Measurements from ENCODE around the gene SNIP1. TPM values are rescaled to one million over a fixed set of nuclear protein-coding genes. Genes with fewer than 3 reads are reported as not detected.
"Not testable (repeated sequence)": the region's sequence is repeated elsewhere in the genome, so short reads cannot be mapped to it uniquely, and the experiment has no call there.

The SNIP1 gene
- total RNA-seq, 1 donor from 2014 or later, result 18.2 TPM

DNA sequence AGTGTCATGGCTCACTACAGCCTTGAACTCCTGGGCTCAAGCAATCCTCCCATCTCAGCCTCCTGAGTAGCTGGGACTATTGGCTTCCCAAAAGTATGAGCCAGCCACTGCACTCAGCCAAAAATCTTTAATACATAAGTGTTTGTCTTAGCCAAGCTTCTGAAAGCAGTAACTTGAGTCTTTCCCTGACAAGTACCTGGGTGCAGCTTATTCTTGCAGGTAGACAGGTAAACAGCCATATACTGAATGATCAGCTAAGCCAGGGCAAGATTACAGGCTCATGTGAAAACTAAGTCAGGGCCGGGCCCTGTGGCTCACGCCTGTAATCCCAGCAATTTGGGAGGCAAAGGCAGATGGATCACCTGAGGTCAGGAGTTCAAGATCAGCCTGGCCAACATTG lies 47.4 kb downstream of the SNIP1 start:
- Mint-ChIP-seq H3K9me3 (no peaks in the 10 kb centered on the region), H3K27ac (no peak overlapping the region), H3K27me3 (no peaks in the 10 kb centered on the region), H3K4me1 (ENCODE audit: unreplicated experiment) (no peaks in the 10 kb centered on the region), H3K36me3 (peaks cover 17% of the 10 kb centered on the region), H3K4me3 (no peak overlapping the region)
- no peak for DNase-seq (ENCODE audit: extremely low spot score, unreplicated experiment)
- TF ChIP-seq, protein P1, sequence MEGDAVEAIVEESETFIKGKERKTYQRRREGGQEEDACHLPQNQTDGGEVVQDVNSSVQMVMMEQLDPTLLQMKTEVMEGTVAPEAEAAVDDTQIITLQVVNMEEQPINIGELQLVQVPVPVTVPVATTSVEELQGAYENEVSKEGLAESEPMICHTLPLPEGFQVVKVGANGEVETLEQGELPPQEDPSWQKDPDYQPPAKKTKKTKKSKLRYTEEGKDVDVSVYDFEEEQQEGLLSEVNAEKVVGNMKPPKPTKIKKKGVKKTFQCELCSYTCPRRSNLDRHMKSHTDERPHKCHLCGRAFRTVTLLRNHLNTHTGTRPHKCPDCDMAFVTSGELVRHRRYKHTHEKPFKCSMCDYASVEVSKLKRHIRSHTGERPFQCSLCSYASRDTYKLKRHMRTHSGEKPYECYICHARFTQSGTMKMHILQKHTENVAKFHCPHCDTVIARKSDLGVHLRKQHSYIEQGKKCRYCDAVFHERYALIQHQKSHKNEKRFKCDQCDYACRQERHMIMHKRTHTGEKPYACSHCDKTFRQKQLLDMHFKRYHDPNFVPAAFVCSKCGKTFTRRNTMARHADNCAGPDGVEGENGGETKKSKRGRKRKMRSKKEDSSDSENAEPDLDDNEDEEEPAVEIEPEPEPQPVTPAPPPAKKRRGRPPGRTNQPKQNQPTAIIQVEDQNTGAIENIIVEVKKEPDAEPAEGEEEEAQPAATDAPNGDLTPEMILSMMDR (conservative IDR thresholded peaks at IDR 0.05), result no peak

DNA sequence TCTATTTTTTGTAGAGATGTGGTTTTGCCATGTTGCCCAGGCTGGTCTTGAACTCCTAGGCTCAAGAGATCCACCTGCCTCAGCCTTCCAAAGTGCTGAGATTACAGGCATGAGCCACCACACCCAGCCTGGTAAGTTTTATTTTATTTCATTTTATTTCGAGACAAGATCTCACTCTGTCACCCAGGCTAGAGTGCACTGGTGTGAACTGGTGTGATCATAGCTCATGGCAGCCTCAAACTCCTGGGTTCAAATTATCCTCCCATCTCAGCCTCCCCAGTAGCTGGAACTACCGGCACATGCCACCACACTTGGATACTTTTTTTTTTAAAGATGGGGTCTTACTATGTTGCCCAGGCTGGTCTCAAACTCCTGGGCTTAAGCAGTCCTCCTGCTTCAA lies 51.3 kb downstream of the SNIP1 start:
- H3K27me3 Mint-ChIP-seq; H3K27ac Mint-ChIP-seq; H3K4me3 Mint-ChIP-seq; H3K9me3 Mint-ChIP-seq; H3K4me1 Mint-ChIP-seq (ENCODE audit: unreplicated experiment); DNase-seq (ENCODE audit: extremely low spot score, unreplicated experiment): not testable (repeated sequence)
- peaks cover 19% of the 10 kb centered on the region for H3K36me3 Mint-ChIP-seq

DNA sequence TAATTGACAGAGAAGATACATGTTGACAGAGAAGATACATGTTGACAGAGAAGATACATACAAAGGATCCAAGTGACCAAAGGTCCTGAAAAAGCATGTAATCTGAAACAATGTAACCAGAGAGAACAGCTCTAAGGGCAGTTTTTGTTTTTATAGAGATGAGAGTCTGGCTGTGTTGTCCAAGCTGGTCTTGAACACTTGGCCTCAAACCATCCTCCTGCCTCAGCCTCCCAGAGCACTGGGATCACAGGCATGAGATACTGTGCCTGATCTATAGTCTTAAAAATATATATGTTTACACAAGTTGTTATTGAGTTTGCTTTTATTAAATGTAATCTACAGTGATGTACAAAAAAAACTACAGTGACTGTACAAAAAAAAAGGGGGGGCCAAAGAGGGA lies 52.0 kb downstream of the SNIP1 start:
- H3K27me3 Mint-ChIP-seq, result no peaks in the 10 kb centered on the region
- TF ChIP-seq, protein P1 (conservative IDR thresholded peaks at IDR 0.05), result no peak
- H3K36me3 Mint-ChIP-seq, result peaks cover 19% of the 10 kb centered on the region
- no peak overlapping the region for H3K4me3 Mint-ChIP-seq
- no peak for DNase-seq (ENCODE audit: extremely low spot score, unreplicated experiment)
- no peak overlapping the region for H3K27ac Mint-ChIP-seq
- no peaks in the 10 kb centered on the region for H3K9me3 Mint-ChIP-seq
- no peaks in the 10 kb centered on the region for H3K4me1 Mint-ChIP-seq (ENCODE audit: unreplicated experiment)

DNA sequence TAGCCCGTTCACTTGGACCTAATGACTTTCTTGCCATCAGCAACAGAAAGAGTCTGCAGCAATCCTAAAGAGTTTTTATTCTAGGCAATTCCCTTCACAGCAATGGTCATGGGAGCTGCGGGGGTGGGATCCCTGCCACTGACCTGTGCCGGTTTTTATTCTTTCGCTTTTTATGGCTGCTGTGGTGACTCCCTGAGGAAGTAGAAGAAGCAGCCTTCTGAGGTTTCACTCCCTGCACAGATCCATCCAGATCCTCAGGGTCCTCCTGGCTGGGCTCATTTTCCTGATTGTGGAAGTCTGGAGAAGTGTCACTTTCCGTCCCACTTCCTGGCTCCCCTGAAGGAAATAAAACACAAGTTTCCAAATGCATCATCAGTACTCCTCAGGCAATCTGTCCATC lies 52.4 kb downstream of the SNIP1 start:
- Mint-ChIP-seq H3K27me3 (no peaks in the 10 kb centered on the region), H3K36me3 (peaks cover 19% of the 10 kb centered on the region), H3K27ac (no peak overlapping the region), H3K9me3 (no peaks in the 10 kb centered on the region), H3K4me1 (ENCODE audit: unreplicated experiment) (no peaks in the 10 kb centered on the region), H3K4me3 (no peak overlapping the region)
- TF ChIP-seq, protein P1 (conservative IDR thresholded peaks at IDR 0.05), result no peak
- no peak for DNase-seq (ENCODE audit: extremely low spot score, unreplicated experiment)

DNA sequence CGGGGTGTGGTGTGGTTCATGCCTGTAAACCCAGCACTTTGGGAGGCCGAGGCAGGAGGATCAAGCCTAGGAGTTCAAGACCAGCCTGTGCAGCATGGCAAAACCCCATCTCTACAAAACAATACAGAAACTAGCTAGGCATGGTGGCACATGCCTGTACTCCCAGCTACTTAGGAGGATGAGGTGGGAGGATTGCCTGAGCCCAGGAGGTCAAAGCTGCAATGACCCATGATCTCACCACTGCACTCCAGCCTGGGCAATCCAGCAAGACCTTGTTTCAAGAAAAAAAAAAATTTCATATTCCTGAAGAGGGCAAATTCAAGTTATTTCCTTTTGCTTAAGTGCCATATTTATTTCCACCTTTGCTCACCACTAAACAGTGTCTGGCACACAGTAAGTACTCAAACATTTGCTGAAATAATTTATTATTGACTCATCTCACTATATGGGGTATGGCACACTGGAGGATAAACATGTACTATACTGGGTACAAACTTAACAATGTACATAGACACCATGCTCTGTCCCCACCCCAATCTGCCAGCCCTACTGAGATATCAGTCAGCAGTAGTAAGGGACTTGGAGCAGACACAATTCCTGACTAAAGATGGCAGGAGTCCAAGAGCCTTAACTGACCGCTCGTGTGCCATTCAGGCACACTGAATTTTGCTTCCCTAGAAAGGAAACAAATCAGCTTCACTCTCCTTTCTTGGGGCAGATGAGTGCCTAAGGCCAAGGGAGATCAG lies 55.0 kb downstream of the SNIP1 start:
- no peak overlapping the region for H3K4me3 Mint-ChIP-seq
- no peak overlapping the region for H3K27ac Mint-ChIP-seq
- TF ChIP-seq, protein P1 (conservative IDR thresholded peaks at IDR 0.05), result no peak
- no peaks in the 10 kb centered on the region for H3K4me1 Mint-ChIP-seq (ENCODE audit: unreplicated experiment)
- H3K36me3 Mint-ChIP-seq, result peaks cover 11% of the 10 kb centered on the region
- no peaks in the 10 kb centered on the region for H3K9me3 Mint-ChIP-seq
- H3K27me3 Mint-ChIP-seq, result no peaks in the 10 kb centered on the region
- DNase-seq (ENCODE audit: extremely low spot score, unreplicated experiment), result no peak

DNA sequence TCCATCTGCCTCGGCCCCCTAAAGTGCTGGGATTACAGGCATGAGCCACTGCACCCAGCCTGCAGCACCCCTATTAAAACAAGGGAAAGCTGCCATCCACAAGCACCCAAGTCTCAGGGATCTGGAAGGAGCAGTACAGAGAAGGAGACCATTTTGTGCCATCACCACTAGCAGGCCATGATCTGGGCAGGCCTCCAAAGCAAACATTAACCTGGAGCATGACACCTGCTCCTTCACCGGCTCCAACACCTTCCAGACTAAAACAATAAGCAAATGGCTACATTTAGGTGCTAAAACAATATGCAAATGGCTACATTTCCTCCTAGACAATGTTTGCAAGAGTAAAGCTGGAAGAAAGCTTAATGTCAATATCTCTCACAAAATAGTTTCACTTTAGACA lies 56.3 kb downstream of the SNIP1 start:
- Mint-ChIP-seq H3K27ac (no peak overlapping the region), H3K36me3 (peaks cover 18% of the 10 kb centered on the region), H3K4me3 (no peak overlapping the region), H3K9me3 (no peaks in the 10 kb centered on the region), H3K27me3 (no peaks in the 10 kb centered on the region), H3K4me1 (ENCODE audit: unreplicated experiment) (no peaks in the 10 kb centered on the region)
- DNase-seq (ENCODE audit: extremely low spot score, unreplicated experiment), result no peak
- TF ChIP-seq, protein P1 (conservative IDR thresholded peaks at IDR 0.05), result no peak

Data from type B pancreatic cell (in vitro differentiated cells).